Natural killer cell treated with Interleukin-12 subunit alpha and Interleukin-12 subunit beta and Interleukin-15 and Interleukin-18, amount 100 ng/mL, for 72 hours (primary cell): ENCODE results near the gene PTP4A1. TPM values are rescaled to one million over a fixed set of nuclear protein-coding genes. Genes with fewer than 3 reads are reported as not detected.

Source experiments
- ATAC-seq, 2 donors: fragments of 150-1000 bp; cut with Tn5 transposase in 1 of 2; sonication (Bioruptor Pico), chemical (Tn5 transposase) in 1 of 2; 2 replicates each; pipeline ENCODE4 v1.10.0; 2021
- DNase-seq: peaks from one replicate; pipeline ENCODE4 v3.0.0; 2022; ENCODE audit warnings: low spot score
- H3K27ac Mint-ChIP-seq, 2 donors: 1 replicate in 1 of 2; 2 replicates in 1 of 2; pipeline ENCODE4 v1.8.0; 2022; ENCODE audit warnings: mixed read lengths in 2 of 2, mild to moderate bottlenecking in 1 of 2, moderate library complexity in 1 of 2
- H3K27me3 Mint-ChIP-seq, 2 donors: 1 replicate in 1 of 2; 2 replicates in 1 of 2; pipeline ENCODE4 v1.8.0; 2022; ENCODE audit warnings: mixed read lengths in 2 of 2
- H3K36me3 Mint-ChIP-seq: one replicate; pipeline ENCODE4 v1.8.0; 2022; ENCODE audit warnings: mixed read lengths
- H3K4me1 Mint-ChIP-seq, 2 donors: 1 replicate in 1 of 2; 2 replicates in 1 of 2; pipeline ENCODE4 v1.8.0; 2022; ENCODE audit warnings: low read depth in 2 of 2, mixed read lengths in 2 of 2, mild to moderate bottlenecking in 1 of 2
- H3K4me3 Mint-ChIP-seq: one replicate; pipeline ENCODE4 v1.8.0; 2022; ENCODE audit warnings: mixed read lengths
- H3K9me3 Mint-ChIP-seq: 2 replicates; pipeline ENCODE4 v1.8.0; 2022; ENCODE audit warnings: mixed read lengths
- total RNA-seq, 2 donors: library from RNA; stranded (reverse); gene quantifications; one replicate each; pipeline ENCODE4 v1.2.3, GENCODE V29; 2022

PTP4A1 gene
- total RNA-seq, 2 donors from 2014 or later: 66.4 to 71.3 TPM

GRCh38 chr6:63565058-63565726 is 7.1 kb upstream of the PTP4A1 start:
- Mint-ChIP-seq H3K27me3 (peaks cover 7 to 12% of the 10 kb centered on the region in 2 donors), H3K9me3 (no peaks in the 10 kb centered on the region), H3K4me1 (no peaks in the 10 kb centered on the region)

GRCh38 chr6:63565727-63566596 is 6.3 kb upstream of the PTP4A1 start:
- no peaks in the 10 kb centered on the region for H3K4me1 Mint-ChIP-seq
- no peak for ATAC-seq

More at GRCh38 chr6:63565058-63565726, 7.1 kb upstream of the PTP4A1 start:
- no peak overlapping the region for H3K4me3 Mint-ChIP-seq
- H3K27ac Mint-ChIP-seq: no peak overlapping the region
- no peak for DNase-seq
- H3K36me3 Mint-ChIP-seq: no peaks in the 10 kb centered on the region
- ATAC-seq: no peak

GRCh38 chr6:63567966-63568365 is 4.3 kb upstream of the PTP4A1 start:
- peaks cover 3 to 7% of the 10 kb centered on the region in 2 donors for H3K27me3 Mint-ChIP-seq
- H3K4me1 Mint-ChIP-seq: peaks cover 6 to 7% of the 10 kb centered on the region in 2 donors
- no peak overlapping the region for H3K4me3 Mint-ChIP-seq
- ATAC-seq: no peak
- no peaks in the 10 kb centered on the region for H3K9me3 Mint-ChIP-seq
- no peaks in the 10 kb centered on the region for H3K36me3 Mint-ChIP-seq
- no peak overlapping the region for H3K27ac Mint-ChIP-seq
- DNase-seq: no peak

More at GRCh38 chr6:63565727-63566596, 6.3 kb upstream of the PTP4A1 start:
- Mint-ChIP-seq H3K27ac (no peak overlapping the region), H3K36me3 (no peaks in the 10 kb centered on the region), H3K4me3 (no peak overlapping the region), H3K27me3 (peaks cover 7 to 12% of the 10 kb centered on the region in 2 donors), H3K9me3 (no peaks in the 10 kb centered on the region)
- DNase-seq: no peak

GRCh38 chr6:63571361-63572043 is 778 bp upstream of the PTP4A1 start:
- ATAC-seq (peak; percentile 15 to 37), DNase-seq (peak; percentile 62)
- Mint-ChIP-seq H3K9me3 (no peaks in the 10 kb centered on the region), H3K27me3 (no peaks in the 10 kb centered on the region), H3K4me1 (peaks cover 19 to 26% of the 10 kb centered on the region in 2 donors), H3K4me3 (peak overlapping the region; percentile 95), H3K36me3 (peaks cover 9% of the 10 kb centered on the region), H3K27ac (peak overlapping the region; percentile 88 to 92)

- DNase-seq (no peak), ATAC-seq (peak; percentile 1)
- no peaks in the 10 kb centered on the region for H3K9me3 Mint-ChIP-seq
- no peaks in the 10 kb centered on the region for H3K27me3 Mint-ChIP-seq
- H3K36me3 Mint-ChIP-seq: peaks cover 17% of the 10 kb centered on the region
- H3K4me1 Mint-ChIP-seq: peaks cover 19 to 29% of the 10 kb centered on the region in 2 donors
- peak overlapping the region; percentile 88 to 92 for H3K27ac Mint-ChIP-seq
- H3K4me3 Mint-ChIP-seq: peak overlapping the region; percentile 95
These were observed 431 bp downstream of the PTP4A1 start for GRCh38 chr6:63572747-63573075.

GRCh38 chr6:63573076-63573898 is 1.0 kb downstream of the PTP4A1 start:
- H3K9me3 Mint-ChIP-seq: no peaks in the 10 kb centered on the region
- DNase-seq (peak; percentile 76), ATAC-seq (peak; percentile 63 to 69)

GRCh38 chr6:63573899-63574553 is 1.7 kb downstream of the PTP4A1 start:
- no peaks in the 10 kb centered on the region for H3K9me3 Mint-ChIP-seq
- DNase-seq: peak; percentile 63
- no peaks in the 10 kb centered on the region for H3K27me3 Mint-ChIP-seq
- H3K27ac Mint-ChIP-seq: peak overlapping the region; percentile 88 to 92
- no peak for ATAC-seq
- peaks cover 19 to 29% of the 10 kb centered on the region in 2 donors for H3K4me1 Mint-ChIP-seq
- H3K36me3 Mint-ChIP-seq: peaks cover 17% of the 10 kb centered on the region
- peak overlapping the region; percentile 95 for H3K4me3 Mint-ChIP-seq

More at GRCh38 chr6:63573076-63573898, 1.0 kb downstream of the PTP4A1 start:
- Mint-ChIP-seq H3K4me3 (peak overlapping the region; percentile 95), H3K27ac (peak overlapping the region; percentile 88 to 92), H3K27me3 (no peaks in the 10 kb centered on the region), H3K4me1 (peaks cover 19 to 29% of the 10 kb centered on the region in 2 donors), H3K36me3 (peaks cover 17% of the 10 kb centered on the region)

GRCh38 chr6:63574554-63574900 is 2.2 kb downstream of the PTP4A1 start:
- DNase-seq: no peak
- Mint-ChIP-seq H3K27me3 (no peaks in the 10 kb centered on the region), H3K4me3 (peak overlapping the region; percentile 95), H3K27ac (peak overlapping the region; percentile 88 to 92), H3K36me3 (peaks cover 18% of the 10 kb centered on the region), H3K4me1 (peaks cover 19 to 29% of the 10 kb centered on the region in 2 donors), H3K9me3 (no peaks in the 10 kb centered on the region)
- no peak for ATAC-seq

- H3K4me3 Mint-ChIP-seq: no peak overlapping the region
- DNase-seq (no peak), ATAC-seq (no peak)
- peaks cover 18 to 28% of the 10 kb centered on the region in 2 donors for H3K4me1 Mint-ChIP-seq
- peaks cover 35% of the 10 kb centered on the region for H3K36me3 Mint-ChIP-seq
- H3K27ac Mint-ChIP-seq: no peak overlapping the region
- H3K27me3 Mint-ChIP-seq: no peaks in the 10 kb centered on the region
- H3K9me3 Mint-ChIP-seq: no peaks in the 10 kb centered on the region
These were observed 4.0 kb downstream of the PTP4A1 start for GRCh38 chr6:63576147-63576772.

- ATAC-seq: no peak
- no peak for DNase-seq
- Mint-ChIP-seq H3K4me1 (peaks cover 13 to 23% of the 10 kb centered on the region in 2 donors), H3K9me3 (no peaks in the 10 kb centered on the region), H3K27me3 (no peaks in the 10 kb centered on the region), H3K4me3 (no peak overlapping the region), H3K36me3 (peaks cover 36% of the 10 kb centered on the region), H3K27ac (no peak overlapping the region)
These were observed 4.9 kb downstream of the PTP4A1 start for GRCh38 chr6:63576985-63577712.

GRCh38 chr6:63578757-63579156 is 6.5 kb downstream of the PTP4A1 start:
- DNase-seq (no peak), ATAC-seq (no peak)
- peaks cover 15 to 22% of the 10 kb centered on the region in 2 donors for H3K4me1 Mint-ChIP-seq
- H3K27ac Mint-ChIP-seq: no peak overlapping the region
- no peaks in the 10 kb centered on the region for H3K27me3 Mint-ChIP-seq
- no peaks in the 10 kb centered on the region for H3K9me3 Mint-ChIP-seq
- H3K4me3 Mint-ChIP-seq: no peak overlapping the region
- H3K36me3 Mint-ChIP-seq: peaks cover 36% of the 10 kb centered on the region
